Neuron (in vitro differentiated cells): ENCODE data around the gene HELQ.
"Not testable (repeated sequence)": the region's sequence is repeated elsewhere in the genome, so short reads cannot be mapped to it uniquely, and the experiment has no call there.

Source experiments
- H2AFZ ChIP-seq: one replicate; pipeline ENCODE4 v1.6.1; 2013; ENCODE audit warnings: low read depth, mild to moderate bottlenecking, inconsistent platforms, low read length, moderate library complexity
- H3K27me3 ChIP-seq: one replicate; pipeline ENCODE4 v1.6.1; 2013; ENCODE audit warnings: low read length; ENCODE audit not compliant: insufficient read depth
- H3K36me3 ChIP-seq: one replicate; pipeline ENCODE4 v1.6.1; 2013; ENCODE audit warnings: low read length; ENCODE audit not compliant: insufficient read depth
- H3K4me1 ChIP-seq: one replicate; pipeline ENCODE4 v1.6.1; 2013; ENCODE audit warnings: low read length; ENCODE audit not compliant: insufficient read depth
- H3K4me3 ChIP-seq: 2 replicates; pipeline ENCODE4 v1.5.1; 2013; ENCODE audit warnings: mild to moderate bottlenecking, low read length, moderate library complexity
- H3K9me3 ChIP-seq: one replicate; pipeline ENCODE4 v1.6.1; 2013; ENCODE audit warnings: low read length

The HELQ gene

GRCh38 chr4:83455281-83456183 is at the start of gene HELQ, which contains the start of gene MRPS18C:
HELQ (minus strand) TSS chr4:83455823; CDS start chr4:83455693, 130 bp downstream.
MRPS18C (plus strand) TSS chr4:83456058; CDS start chr4:83456078, 20 bp downstream.
- H3K4me3 ChIP-seq = peak within 1 kb of the TSS; percentile 90
- H3K9me3 ChIP-seq = no peaks in the 10 kb centered on the region
- H2AFZ ChIP-seq = peak within 1 kb of the TSS; percentile 69
- H3K27me3 ChIP-seq = no peaks in the 10 kb centered on the region
- H3K36me3 ChIP-seq = peaks cover 45% of the 10 kb centered on the region
- peaks cover 23% of the 10 kb centered on the region for H3K4me1 ChIP-seq

GRCh38 chr4:83504996-83505395 is 49.4 kb upstream of the HELQ start:
- Histone ChIP-seq H3K4me3 (no peak overlapping the region), H2AFZ (no peak overlapping the region), H3K9me3 (no peaks in the 10 kb centered on the region), H3K27me3 (no peaks in the 10 kb centered on the region), H3K36me3 (no peaks in the 10 kb centered on the region), H3K4me1 (no peaks in the 10 kb centered on the region)

GRCh38 chr4:83504503-83504902 is 48.9 kb upstream of the HELQ start:
- Histone ChIP-seq H3K4me1 (no peaks in the 10 kb centered on the region), H3K36me3 (no peaks in the 10 kb centered on the region), H2AFZ (no peak overlapping the region), H3K9me3 (no peaks in the 10 kb centered on the region), H3K4me3 (no peak overlapping the region), H3K27me3 (no peaks in the 10 kb centered on the region)

- H2AFZ ChIP-seq = no peak overlapping the region
- no peaks in the 10 kb centered on the region for H3K27me3 ChIP-seq
- no peak overlapping the region for H3K4me3 ChIP-seq
- no peaks in the 10 kb centered on the region for H3K4me1 ChIP-seq
- H3K9me3 ChIP-seq = no peaks in the 10 kb centered on the region
- no peaks in the 10 kb centered on the region for H3K36me3 ChIP-seq
These were observed 48.4 kb upstream of the HELQ start for GRCh38 chr4:83503974-83504373.

GRCh38 chr4:83501671-83502070 is 46.0 kb upstream of the HELQ start:
- not testable (repeated sequence) for H3K4me3 ChIP-seq, H2AFZ ChIP-seq, H3K27me3 ChIP-seq, H3K9me3 ChIP-seq, H3K4me1 ChIP-seq, H3K36me3 ChIP-seq

GRCh38 chr4:83498187-83498586 is 42.6 kb upstream of the HELQ start:
- H3K36me3 ChIP-seq = no peaks in the 10 kb centered on the region
- H3K9me3 ChIP-seq = no peaks in the 10 kb centered on the region
- no peaks in the 10 kb centered on the region for H3K4me1 ChIP-seq
- H3K27me3 ChIP-seq = peaks cover 10% of the 10 kb centered on the region
- H3K4me3 ChIP-seq = no peak overlapping the region
- no peak overlapping the region for H2AFZ ChIP-seq

- H3K9me3 ChIP-seq, H3K4me1 ChIP-seq, H3K36me3 ChIP-seq, H3K4me3 ChIP-seq, H2AFZ ChIP-seq: not testable (repeated sequence)
- peaks cover 11% of the 10 kb centered on the region for H3K27me3 ChIP-seq
These were observed 40.7 kb upstream of the HELQ start for GRCh38 chr4:83496085-83496917.

GRCh38 chr4:83490876-83491450 is 35.3 kb upstream of the HELQ start:
- H3K36me3 ChIP-seq = no peaks in the 10 kb centered on the region
- no peaks in the 10 kb centered on the region for H3K4me1 ChIP-seq
- H3K4me3 ChIP-seq = no peak overlapping the region
- H3K27me3 ChIP-seq = peaks cover 4% of the 10 kb centered on the region
- no peaks in the 10 kb centered on the region for H3K9me3 ChIP-seq
- no peak overlapping the region for H2AFZ ChIP-seq

GRCh38 chr4:83489711-83490326 is 34.2 kb upstream of the HELQ start:
- Histone ChIP-seq H3K27me3 (peaks cover 4% of the 10 kb centered on the region), H3K9me3 (no peaks in the 10 kb centered on the region), H3K4me3 (no peak overlapping the region), H3K4me1 (peaks cover 5% of the 10 kb centered on the region), H3K36me3 (no peaks in the 10 kb centered on the region), H2AFZ (no peak overlapping the region)

GRCh38 chr4:83486457-83487129 is 31.0 kb upstream of the HELQ start:
- Histone ChIP-seq H3K36me3 (no peaks in the 10 kb centered on the region), H3K4me1 (peaks cover 5% of the 10 kb centered on the region), H3K9me3 (no peaks in the 10 kb centered on the region), H2AFZ (no peak overlapping the region), H3K27me3 (no peaks in the 10 kb centered on the region), H3K4me3 (no peak overlapping the region)

- H3K36me3 ChIP-seq = no peaks in the 10 kb centered on the region
- peak within 1 kb of the TSS; percentile 80 for H3K4me3 ChIP-seq
- no peaks in the 10 kb centered on the region for H3K27me3 ChIP-seq
- peak within 1 kb of the TSS; percentile 97 for H2AFZ ChIP-seq
- no peaks in the 10 kb centered on the region for H3K9me3 ChIP-seq
- H3K4me1 ChIP-seq = peaks cover 5% of the 10 kb centered on the region
These were observed 29.2 kb upstream of the HELQ start, which contains the start of gene ABRAXAS1 for GRCh38 chr4:83484500-83485461. ABRAXAS1 (minus strand) TSS chr4:83485100; CDS start chr4:83485072, 28 bp downstream.
